RWPE2 (cell line): Measurements from ENCODE around the gene WFDC1.

ENCODE experiments used
- ATAC-seq: fragments of 200-7000 bp; cut with Tn5 transposase; 3 replicates; pipeline ENCODE4 v1.9.1; 2021; ENCODE audit warnings: low read depth
- DNase-seq: peaks from one replicate; pipeline ENCODE4 v3.0.0-alpha.2; 2020; ENCODE audit warnings: low spot score
- H3K27ac ChIP-seq: fragments of 450-650 bp; 2 replicates; pipeline ENCODE4 v1.5.1; 2017; ENCODE audit warnings: mild to moderate bottlenecking; ENCODE audit not compliant: poor library complexity, severe bottlenecking
- H3K27me3 ChIP-seq: fragments of 250-450 bp; sonication (Bioruptor Pico); 2 replicates; pipeline ENCODE4 v1.5.1; 2021; ENCODE audit warnings: mild to moderate bottlenecking, moderate library complexity; ENCODE audit not compliant: insufficient read depth, poor library complexity, severe bottlenecking
- H3K36me3 ChIP-seq: fragments of 250-450 bp; sonication (Bioruptor Pico); 2 replicates; pipeline ENCODE4 v1.5.1; 2020; ENCODE audit warnings: low read depth, mild to moderate bottlenecking, moderate library complexity
- H3K4me1 ChIP-seq: fragments of 250-450 bp; sonication (Bioruptor Pico); 2 replicates; pipeline ENCODE4 v1.5.1; 2021; ENCODE audit warnings: mild to moderate bottlenecking, moderate library complexity; ENCODE audit not compliant: insufficient read depth, poor library complexity, severe bottlenecking
- H3K4me3 ChIP-seq: fragments of 250-450 bp; sonication (Bioruptor Pico); 2 replicates; pipeline ENCODE4 v1.5.1; 2021; ENCODE audit warnings: mild to moderate bottlenecking, moderate library complexity; ENCODE audit not compliant: severe bottlenecking
- H3K9me3 ChIP-seq: fragments of 250-450 bp; sonication (Bioruptor Pico); 2 replicates; pipeline ENCODE4 v1.5.1; 2021; ENCODE audit warnings: mild to moderate bottlenecking, moderate library complexity; ENCODE audit not compliant: severe bottlenecking
- CTCF ChIP-seq: fragments of 450-650 bp; IDR thresholded peaks from one replicate; pipeline ENCODE4 v1.5.1; 2017; ENCODE audit warnings: mild to moderate bottlenecking, moderate library complexity; ENCODE audit not compliant: poor library complexity, severe bottlenecking

WFDC1 gene

GRCh38 chr16:84303023-84303422, 8.3 kb downstream of the WFDC1 start:
- ATAC-seq = no peak
- no peak for TF ChIP-seq CTCF
- no peaks in the 10 kb centered on the region for H3K27me3 ChIP-seq

GRCh38 chr16:84303516-84303915, 8.8 kb downstream of the WFDC1 start:
- H3K27ac ChIP-seq = no peak overlapping the region
- H3K27me3 ChIP-seq = no peaks in the 10 kb centered on the region
- no peak for TF ChIP-seq CTCF
- no peaks in the 10 kb centered on the region for H3K9me3 ChIP-seq
- no peaks in the 10 kb centered on the region for H3K4me1 ChIP-seq
- no peak for DNase-seq
- ATAC-seq = no peak
- H3K4me3 ChIP-seq = no peak overlapping the region
- no peaks in the 10 kb centered on the region for H3K36me3 ChIP-seq

More at GRCh38 chr16:84303023-84303422, 8.3 kb downstream of the WFDC1 start:
- no peak overlapping the region for H3K27ac ChIP-seq
- no peaks in the 10 kb centered on the region for H3K4me1 ChIP-seq
- H3K4me3 ChIP-seq = no peak overlapping the region
- no peaks in the 10 kb centered on the region for H3K9me3 ChIP-seq
- no peaks in the 10 kb centered on the region for H3K36me3 ChIP-seq
- no peak for DNase-seq

GRCh38 chr16:84306564-84306963, 11.9 kb downstream of the WFDC1 start:
- no peak for ATAC-seq
- Histone ChIP-seq H3K4me3 (no peak overlapping the region), H3K27ac (no peak overlapping the region), H3K27me3 (no peaks in the 10 kb centered on the region), H3K4me1 (no peaks in the 10 kb centered on the region), H3K36me3 (no peaks in the 10 kb centered on the region), H3K9me3 (no peaks in the 10 kb centered on the region)
- no peak for TF ChIP-seq CTCF
- no peak for DNase-seq

- no peaks in the 10 kb centered on the region for H3K36me3 ChIP-seq
- no peaks in the 10 kb centered on the region for H3K9me3 ChIP-seq
- H3K27me3 ChIP-seq = peaks cover 7% of the 10 kb centered on the region
- no peak for TF ChIP-seq CTCF
- H3K27ac ChIP-seq = no peak overlapping the region
- no peaks in the 10 kb centered on the region for H3K4me1 ChIP-seq
- no peak for ATAC-seq
- no peak overlapping the region for H3K4me3 ChIP-seq
- DNase-seq = no peak
Observed at GRCh38 chr16:84307209-84307954, 12.7 kb downstream of the WFDC1 start.

- TF ChIP-seq CTCF = peak; percentile 40
- no peaks in the 10 kb centered on the region for H3K9me3 ChIP-seq
- H3K4me3 ChIP-seq = no peak overlapping the region
- no peaks in the 10 kb centered on the region for H3K4me1 ChIP-seq
- DNase-seq (no peak), ATAC-seq (peak; percentile 53; the same call in 1 of the 3 replicates)
- H3K27me3 ChIP-seq = peaks cover 12% of the 10 kb centered on the region
- H3K36me3 ChIP-seq = no peaks in the 10 kb centered on the region
- no peak overlapping the region for H3K27ac ChIP-seq
Observed at GRCh38 chr16:84308120-84308519, 13.4 kb downstream of the WFDC1 start.
